Measurements from ENCODE around the gene THPO. TPM values are rescaled to one million over a fixed set of nuclear protein-coding genes. Genes with fewer than 3 reads are reported as not detected.

THPO gene
- polyA plus RNA-seq, 1 donor from 2014 or later, result 0.59 TPM

- H3K9me2 ChIP-seq (ENCODE audit: insufficient read depth, low read length), result no peaks in the 10 kb centered on the region
- no peak overlapping the region for H2AFZ ChIP-seq (ENCODE audit: low read depth, low read length)
- no peaks in the 10 kb centered on the region for H3K36me3 ChIP-seq (ENCODE audit: insufficient read depth, low read length)
- no peaks in the 10 kb centered on the region for H4K20me1 ChIP-seq (ENCODE audit: insufficient read depth)
- H3K27me3 ChIP-seq (ENCODE audit: insufficient read depth, low read depth, low read length), result no peaks in the 10 kb centered on the region
- no peak overlapping the region for H3K4me3 ChIP-seq (ENCODE audit: low read length)
- H3F3A ChIP-seq (ENCODE audit: insufficient read depth, low read length, poor library complexity, severe bottlenecking), result no peaks in the 10 kb centered on the region
- H3K9ac ChIP-seq (ENCODE audit: low read length), result no peak overlapping the region
- H3K4me2 ChIP-seq (ENCODE audit: low read length), result no peak overlapping the region
- no peak overlapping the region for H3K27ac ChIP-seq (ENCODE audit: low read length)
- TF ChIP-seq TAF1 (IDR thresholded peaks at IDR 0.05; ENCODE audit: low read depth) (no peak), REST (IDR thresholded peaks at IDR 0.05; ENCODE audit: borderline replicate concordance) (no peak), SMC3 (conservative IDR thresholded peaks at IDR 0.05; ENCODE audit: poor library complexity) (no peak), EZH2 (IDR thresholded peaks at IDR 0.05; ENCODE audit: borderline replicate concordance, insufficient read depth, low read length, poor library complexity, severe bottlenecking) (no peak), CTCF (IDR thresholded peaks at IDR 0.05; ENCODE audit: poor library complexity, severe bottlenecking) (no peak), EP300 (conservative IDR thresholded peaks at IDR 0.05; ENCODE audit: poor library complexity, severe bottlenecking) (no peak), POLR2AphosphoS5 (IDR thresholded peaks at IDR 0.05) (no peak), RAD21 (conservative IDR thresholded peaks at IDR 0.05) (no peak), MXI1 (conservative IDR thresholded peaks at IDR 0.05; ENCODE audit: poor library complexity, severe bottlenecking) (no peak)
- no peaks in the 10 kb centered on the region for H3K9me3 ChIP-seq (ENCODE audit: low read length)
- H3K79me2 ChIP-seq (replicated peaks; ENCODE audit: insufficient read depth, low read length), result no peaks in the 10 kb centered on the region
Observed at GRCh38 chr3:184389384-184389783, 11.4 kb upstream of the THPO start.

GRCh38 chr3:184388936-184389230, 10.9 kb upstream of the THPO start:
- Histone ChIP-seq H3K4me2 (ENCODE audit: low read length) (no peak overlapping the region), H3K79me2 (replicated peaks; ENCODE audit: insufficient read depth, low read length) (no peaks in the 10 kb centered on the region), H3K27me3 (ENCODE audit: insufficient read depth, low read depth, low read length) (no peaks in the 10 kb centered on the region), H3K4me3 (ENCODE audit: low read length) (no peak overlapping the region), H3K9me3 (ENCODE audit: low read length) (no peaks in the 10 kb centered on the region), H2AFZ (ENCODE audit: low read depth, low read length) (no peak overlapping the region), H3K9me2 (ENCODE audit: insufficient read depth, low read length) (no peaks in the 10 kb centered on the region), H3K9ac (ENCODE audit: low read length) (no peak overlapping the region), H3K27ac (ENCODE audit: low read length) (no peak overlapping the region), H4K20me1 (ENCODE audit: insufficient read depth) (no peaks in the 10 kb centered on the region), H3K36me3 (ENCODE audit: insufficient read depth, low read length) (no peaks in the 10 kb centered on the region), H3F3A (ENCODE audit: insufficient read depth, low read length, poor library complexity, severe bottlenecking) (no peaks in the 10 kb centered on the region)
- TF ChIP-seq CTCF (IDR thresholded peaks at IDR 0.05; ENCODE audit: poor library complexity, severe bottlenecking) (no peak), RAD21 (conservative IDR thresholded peaks at IDR 0.05) (no peak), TAF1 (IDR thresholded peaks at IDR 0.05; ENCODE audit: low read depth) (no peak), REST (IDR thresholded peaks at IDR 0.05; ENCODE audit: borderline replicate concordance) (no peak), MXI1 (conservative IDR thresholded peaks at IDR 0.05; ENCODE audit: poor library complexity, severe bottlenecking) (no peak), POLR2AphosphoS5 (IDR thresholded peaks at IDR 0.05) (no peak), EZH2 (IDR thresholded peaks at IDR 0.05; ENCODE audit: borderline replicate concordance, insufficient read depth, low read length, poor library complexity, severe bottlenecking) (no peak), SMC3 (conservative IDR thresholded peaks at IDR 0.05; ENCODE audit: poor library complexity) (no peak), EP300 (conservative IDR thresholded peaks at IDR 0.05; ENCODE audit: poor library complexity, severe bottlenecking) (no peak)
